Measurements from ENCODE around the gene ITGAL. TPM values are rescaled to one million over a fixed set of nuclear protein-coding genes. Genes with fewer than 3 reads are reported as not detected.

ITGAL gene
- total RNA-seq, 1 experiment from 2014 or later = not detected

DNA sequence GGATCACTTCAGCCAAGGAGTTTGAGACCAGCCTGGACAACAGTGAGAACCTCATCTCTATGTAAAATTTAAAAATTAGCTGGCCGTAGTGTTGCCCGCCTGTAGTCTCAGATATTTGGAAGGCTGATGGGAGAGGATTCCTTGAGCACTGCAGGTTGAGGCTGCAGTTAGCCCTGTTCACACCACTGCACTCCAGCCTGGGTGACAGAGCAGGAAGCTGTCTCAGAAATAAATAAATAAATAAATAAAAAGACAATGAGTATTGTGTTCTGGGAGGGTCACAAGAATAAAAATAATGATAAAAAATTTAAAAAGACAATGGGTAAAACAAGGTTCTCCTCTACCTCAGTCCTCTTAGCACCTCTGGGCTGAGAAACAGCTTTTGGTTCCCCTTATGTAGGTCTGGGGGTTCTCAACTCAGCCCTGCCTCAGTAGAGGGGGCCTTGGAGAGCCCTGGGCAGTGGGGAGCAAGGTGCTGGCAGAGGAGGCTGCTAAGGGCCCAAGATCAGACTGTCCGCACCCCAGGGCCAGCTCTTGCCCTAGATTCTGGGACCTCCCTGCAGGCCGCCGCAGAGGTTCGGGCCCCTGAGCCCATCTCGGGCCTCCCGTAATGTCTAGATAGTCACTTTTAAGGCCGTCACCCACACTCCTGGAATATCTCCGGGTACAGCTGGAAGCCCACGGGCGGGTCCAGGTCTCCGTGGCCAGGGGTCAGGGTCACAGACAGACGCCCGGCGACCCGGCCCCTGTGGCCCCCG lies 82.2 kb downstream of the ITGAL start:
- Histone ChIP-seq H3K9me3 (ENCODE audit: low read depth, low read length, poor library complexity, severe bottlenecking) (no peaks in the 10 kb centered on the region), H3K4me1 (ENCODE audit: insufficient read depth, low read length, poor library complexity, severe bottlenecking) (no peaks in the 10 kb centered on the region), H3K36me3 (ENCODE audit: insufficient read depth, low read length, poor library complexity, severe bottlenecking) (peaks cover 33% of the 10 kb centered on the region), H3K27ac (ENCODE audit: low read depth, low read length, poor library complexity, severe bottlenecking) (no peak overlapping the region), H3K4me3 (ENCODE audit: low read depth, low read length, poor library complexity, severe bottlenecking) (no peak overlapping the region), H3K27me3 (replicated peaks; ENCODE audit: insufficient read depth, low read depth, low read length, poor library complexity) (no peaks in the 10 kb centered on the region)
- ChIA-PET POLR2A (ENCODE audit: low non-redundant PET) (no interaction called here), CTCF (no interaction called here)
- BruUV-seq (replicated peaks) = no TSS peak
- intact Hi-C loops (cut with micrococcal nuclease; ENCODE audit: unreplicated experiment) = no loop called here
- TF ChIP-seq EZH2 (IDR thresholded peaks at IDR 0.05; ENCODE audit: borderline replicate concordance, low read depth, low read length, poor library complexity, severe bottlenecking) = no peak
- TF ChIP-seq, protein P1, sequence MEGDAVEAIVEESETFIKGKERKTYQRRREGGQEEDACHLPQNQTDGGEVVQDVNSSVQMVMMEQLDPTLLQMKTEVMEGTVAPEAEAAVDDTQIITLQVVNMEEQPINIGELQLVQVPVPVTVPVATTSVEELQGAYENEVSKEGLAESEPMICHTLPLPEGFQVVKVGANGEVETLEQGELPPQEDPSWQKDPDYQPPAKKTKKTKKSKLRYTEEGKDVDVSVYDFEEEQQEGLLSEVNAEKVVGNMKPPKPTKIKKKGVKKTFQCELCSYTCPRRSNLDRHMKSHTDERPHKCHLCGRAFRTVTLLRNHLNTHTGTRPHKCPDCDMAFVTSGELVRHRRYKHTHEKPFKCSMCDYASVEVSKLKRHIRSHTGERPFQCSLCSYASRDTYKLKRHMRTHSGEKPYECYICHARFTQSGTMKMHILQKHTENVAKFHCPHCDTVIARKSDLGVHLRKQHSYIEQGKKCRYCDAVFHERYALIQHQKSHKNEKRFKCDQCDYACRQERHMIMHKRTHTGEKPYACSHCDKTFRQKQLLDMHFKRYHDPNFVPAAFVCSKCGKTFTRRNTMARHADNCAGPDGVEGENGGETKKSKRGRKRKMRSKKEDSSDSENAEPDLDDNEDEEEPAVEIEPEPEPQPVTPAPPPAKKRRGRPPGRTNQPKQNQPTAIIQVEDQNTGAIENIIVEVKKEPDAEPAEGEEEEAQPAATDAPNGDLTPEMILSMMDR (conservative IDR thresholded peaks at IDR 0.05; ENCODE audit: low read depth, low read length) = no peak
- DNase-seq (ENCODE audit: low spot score) = no peak

DNA sequence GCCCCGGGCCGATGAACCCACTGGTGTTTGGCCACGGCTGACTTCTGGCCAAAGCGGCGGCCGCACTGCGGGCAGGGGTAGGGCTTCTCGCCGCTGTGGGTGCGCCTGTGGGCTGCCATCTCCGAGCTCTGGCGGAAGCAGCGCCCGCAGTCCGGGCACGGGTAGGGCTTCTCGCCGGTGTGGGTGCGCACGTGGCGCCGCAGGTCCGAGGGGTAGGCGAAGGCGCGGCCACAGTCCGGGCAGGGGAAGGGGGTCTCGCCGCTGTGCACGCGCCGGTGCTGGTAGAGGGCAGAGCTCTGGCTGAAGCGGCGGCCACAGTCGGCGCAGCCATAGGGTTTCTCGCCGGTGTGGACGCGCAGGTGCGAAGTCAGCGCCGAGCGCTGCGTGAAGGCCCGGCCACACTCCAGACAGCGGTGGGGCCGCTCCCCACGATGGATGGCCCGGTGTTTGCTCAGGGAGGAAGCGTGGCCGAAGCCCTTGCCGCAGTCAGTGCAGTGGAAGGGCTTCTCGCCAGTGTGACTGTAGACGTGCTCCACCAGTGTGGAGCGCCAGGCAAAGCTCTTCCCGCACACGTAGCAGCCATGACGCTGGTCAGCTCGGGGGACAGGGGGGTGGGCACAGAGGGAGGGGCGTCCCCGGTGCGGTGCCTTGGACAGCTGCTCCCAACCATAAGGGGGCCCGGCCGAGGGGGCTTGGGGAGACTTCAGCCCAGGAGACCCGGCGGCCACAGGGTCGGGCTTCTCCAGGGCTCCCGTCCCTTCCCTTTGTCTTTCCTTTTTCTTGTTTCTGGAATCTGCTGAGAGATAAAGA lies 83.0 kb downstream of the ITGAL start:
- BruUV-seq (replicated peaks) = no TSS peak
- TF ChIP-seq, protein P1 (conservative IDR thresholded peaks at IDR 0.05; ENCODE audit: low read depth, low read length) = no peak
- TF ChIP-seq EZH2 (IDR thresholded peaks at IDR 0.05; ENCODE audit: borderline replicate concordance, low read depth, low read length, poor library complexity, severe bottlenecking) = no peak
- POLR2A ChIA-PET (ENCODE audit: low non-redundant PET) = no interaction called here
- intact Hi-C loops (cut with micrococcal nuclease; ENCODE audit: unreplicated experiment) = no loop called here
- CTCF ChIA-PET = no interaction called here
- Histone ChIP-seq H3K9me3 (ENCODE audit: low read depth, low read length, poor library complexity, severe bottlenecking) (no peaks in the 10 kb centered on the region), H3K27ac (ENCODE audit: low read depth, low read length, poor library complexity, severe bottlenecking) (no peak overlapping the region), H3K27me3 (replicated peaks; ENCODE audit: insufficient read depth, low read depth, low read length, poor library complexity) (no peaks in the 10 kb centered on the region), H3K4me3 (ENCODE audit: low read depth, low read length, poor library complexity, severe bottlenecking) (no peak overlapping the region), H3K36me3 (ENCODE audit: insufficient read depth, low read length, poor library complexity, severe bottlenecking) (peaks cover 33% of the 10 kb centered on the region), H3K4me1 (ENCODE audit: insufficient read depth, low read length, poor library complexity, severe bottlenecking) (no peaks in the 10 kb centered on the region)
- DNase-seq (ENCODE audit: low spot score) = no peak

DNA sequence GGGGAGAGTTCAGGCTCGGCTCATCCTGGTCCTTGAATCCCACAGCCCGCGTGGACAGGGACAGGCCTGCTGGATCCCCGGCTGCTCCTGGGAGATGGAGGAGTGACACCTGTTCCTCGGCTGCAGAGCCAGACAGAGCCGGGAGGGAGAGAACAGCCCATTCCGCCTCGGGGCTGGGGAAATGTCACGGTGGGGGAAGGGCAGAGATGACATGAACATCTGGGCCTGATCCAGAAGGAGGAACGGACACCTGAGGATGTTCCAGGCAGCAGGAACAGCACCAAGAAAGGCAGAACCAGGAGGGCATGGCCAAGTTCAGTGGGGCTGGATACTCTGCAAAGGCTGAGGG lies 83.6 kb downstream of the ITGAL start:
- BruUV-seq (replicated peaks) = no TSS peak
- no peaks in the 10 kb centered on the region for H3K4me1 ChIP-seq (ENCODE audit: insufficient read depth, low read length, poor library complexity, severe bottlenecking)
- no peaks in the 10 kb centered on the region for H3K27me3 ChIP-seq (replicated peaks; ENCODE audit: insufficient read depth, low read depth, low read length, poor library complexity)
- peaks cover 33% of the 10 kb centered on the region for H3K36me3 ChIP-seq (ENCODE audit: insufficient read depth, low read length, poor library complexity, severe bottlenecking)
- no peak overlapping the region for H3K27ac ChIP-seq (ENCODE audit: low read depth, low read length, poor library complexity, severe bottlenecking)
- intact Hi-C loops (cut with micrococcal nuclease; ENCODE audit: unreplicated experiment) = no loop called here
- no peak overlapping the region for H3K4me3 ChIP-seq (ENCODE audit: low read depth, low read length, poor library complexity, severe bottlenecking)
- POLR2A ChIA-PET (ENCODE audit: low non-redundant PET) = no interaction called here
- no peaks in the 10 kb centered on the region for H3K9me3 ChIP-seq (ENCODE audit: low read depth, low read length, poor library complexity, severe bottlenecking)
- CTCF ChIA-PET = no interaction called here
- DNase-seq (ENCODE audit: low spot score) = no peak
- TF ChIP-seq, protein P1 (conservative IDR thresholded peaks at IDR 0.05; ENCODE audit: low read depth, low read length) = no peak
- no peak for TF ChIP-seq EZH2 (IDR thresholded peaks at IDR 0.05; ENCODE audit: borderline replicate concordance, low read depth, low read length, poor library complexity, severe bottlenecking)

Measured in A673 (cell line).